Adrenal gland (tissue), 5 donors: ENCODE data around the gene FAAP100.

Experiments
- CTCF ChIP-seq, 6 experiments: fragments of 450-650 bp in 4 of 6; fragments of 200-600 bp in 2 of 6; sonication (generic) in 1 of 6; IDR thresholded peaks; 1 replicate in 5 of 6; 2 replicates in 1 of 6; pipeline versions ENCODE4 v1.5.1 to v1.8.0; 2016 to 2021; ENCODE audit warnings: antibody characterized with exemption in 6 of 6, mild to moderate bottlenecking in 2 of 6, moderate library complexity in 1 of 6
- POLR2A ChIP-seq, 2 donors: fragments of 450-650 bp; IDR thresholded peaks; one replicate each; pipeline ENCODE4 v1.6.1; 2017; ENCODE audit warnings: antibody characterized with exemption in 2 of 2, mild to moderate bottlenecking in 2 of 2, moderate library complexity in 1 of 2
- donor health status: DM: no; HTN: no; CAD: no.

- TF ChIP-seq CTCF (IDR thresholded peaks at IDR 0.05), result no peak
- TF ChIP-seq POLR2A (IDR thresholded peaks at IDR 0.05), result no peak
Observed at GRCh38 chr17:81580481-81580880, 28.3 kb upstream of the FAAP100 start.
